ENCODE results near the gene BCAS3. TPM values are rescaled to one million over a fixed set of nuclear protein-coding genes. Genes with fewer than 3 reads are reported as not detected.
"Not testable (repeated sequence)": the region's sequence is repeated elsewhere in the genome, so short reads cannot be mapped to it uniquely, and the experiment has no call there.

Gene BCAS3
- total RNA-seq, 1 donor from 2014 or later, result 30.5 TPM

- Mint-ChIP-seq H3K4me1 (no peaks in the 10 kb centered on the region), H3K27ac (ENCODE audit: unreplicated experiment) (no peak overlapping the region), H3K36me3 (ENCODE audit: low read depth) (no peaks in the 10 kb centered on the region), H3K27me3 (ENCODE audit: low read depth) (peaks cover 14% of the 10 kb centered on the region), H3K4me3 (no peak overlapping the region), H3K9me3 (peaks cover 17% of the 10 kb centered on the region)
- DNase-seq (ENCODE audit: low read depth, low spot score), result no peak
- no peak for TF ChIP-seq CTCF (conservative IDR thresholded peaks at IDR 0.05)
Observed at GRCh38 chr17:61431594-61432311, 754.1 kb downstream of the BCAS3 start.

- peaks cover 24% of the 10 kb centered on the region for H3K27me3 Mint-ChIP-seq (ENCODE audit: low read depth)
- H3K27ac Mint-ChIP-seq (ENCODE audit: unreplicated experiment), result no peak overlapping the region
- peaks cover 4% of the 10 kb centered on the region for H3K36me3 Mint-ChIP-seq (ENCODE audit: low read depth)
- H3K9me3 Mint-ChIP-seq, result peaks cover 26% of the 10 kb centered on the region
- H3K4me1 Mint-ChIP-seq, result no peaks in the 10 kb centered on the region
- DNase-seq (ENCODE audit: low read depth, low spot score), result no peak
- H3K4me3 Mint-ChIP-seq, result no peak overlapping the region
- no peak for TF ChIP-seq CTCF (conservative IDR thresholded peaks at IDR 0.05)
Observed at GRCh38 chr17:61436273-61436672, 758.6 kb downstream of the BCAS3 start.

- no peak for DNase-seq (ENCODE audit: low read depth, low spot score)
- TF ChIP-seq CTCF (conservative IDR thresholded peaks at IDR 0.05), result no peak
- H3K4me1 Mint-ChIP-seq, result no peaks in the 10 kb centered on the region
- no peak overlapping the region for H3K4me3 Mint-ChIP-seq
- H3K9me3 Mint-ChIP-seq, result peaks cover 26% of the 10 kb centered on the region
- peaks cover 24% of the 10 kb centered on the region for H3K27me3 Mint-ChIP-seq (ENCODE audit: low read depth)
- H3K27ac Mint-ChIP-seq (ENCODE audit: unreplicated experiment), result no peak overlapping the region
- peaks cover 4% of the 10 kb centered on the region for H3K36me3 Mint-ChIP-seq (ENCODE audit: low read depth)
Observed at GRCh38 chr17:61436995-61437704, 759.5 kb downstream of the BCAS3 start.

DNA sequence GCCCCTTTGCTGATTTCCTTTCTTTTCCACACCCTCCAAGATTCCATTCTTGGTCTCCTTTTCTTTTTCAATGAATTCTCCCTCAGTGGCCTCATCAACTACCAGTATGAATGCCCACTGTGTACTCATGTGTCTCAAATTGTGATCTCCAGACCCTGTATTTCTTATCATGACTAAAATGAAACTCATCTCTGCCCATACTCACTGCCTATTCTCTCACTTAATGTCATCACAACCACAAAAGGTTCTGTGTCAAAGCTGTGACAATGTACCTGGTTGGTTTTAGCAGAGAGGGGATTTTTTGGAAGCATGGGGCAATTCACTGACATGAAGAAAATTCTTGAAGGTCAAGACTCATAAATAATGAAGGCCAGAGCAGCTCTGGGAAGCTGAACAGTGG is 763.0 kb downstream of the BCAS3 start:
- no peak for TF ChIP-seq CTCF (conservative IDR thresholded peaks at IDR 0.05)
- Mint-ChIP-seq H3K9me3 (peaks cover 9% of the 10 kb centered on the region), H3K27ac (ENCODE audit: unreplicated experiment) (no peak overlapping the region), H3K27me3 (ENCODE audit: low read depth) (peaks cover 19% of the 10 kb centered on the region), H3K4me3 (no peak overlapping the region), H3K4me1 (peaks cover 5% of the 10 kb centered on the region), H3K36me3 (ENCODE audit: low read depth) (peaks cover 4% of the 10 kb centered on the region)
- DNase-seq (ENCODE audit: low read depth, low spot score), result no peak

GRCh38 chr17:61441507-61441906 is 763.9 kb downstream of the BCAS3 start:
- not testable (repeated sequence) for H3K4me3 Mint-ChIP-seq; H3K9me3 Mint-ChIP-seq; H3K27ac Mint-ChIP-seq (ENCODE audit: unreplicated experiment); DNase-seq (ENCODE audit: low read depth, low spot score); H3K4me1 Mint-ChIP-seq; H3K36me3 Mint-ChIP-seq (ENCODE audit: low read depth)
- H3K27me3 Mint-ChIP-seq (ENCODE audit: low read depth), result peaks cover 27% of the 10 kb centered on the region
